NCI-H460 (cell line): ENCODE data around the gene KRTAP4-2. TPM values are rescaled to one million over a fixed set of nuclear protein-coding genes. Genes with fewer than 3 reads are reported as not detected.
"Not testable (repeated sequence)": the region's sequence is repeated elsewhere in the genome, so short reads cannot be mapped to it uniquely, and the experiment has no call there.

Experiments used
- DNase-seq: peaks from one replicate; pipeline ENCODE4 v3.0.0-alpha.2; 2016; ENCODE audit warnings: low read depth; ENCODE audit errors: extremely low read depth
- total RNA-seq: library from RNA; depleted of rRNA; stranded (reverse); fragments of >200 nt; shearing (Covaris generic); gene quantifications from 2 replicates; pipeline ENCODE4 v1.2.3, GENCODE V29; 2014

Gene KRTAP4-2
- total RNA-seq, 1 experiment from 2014 or later = not detected

GRCh38 chr17:41167561-41167960 lies 10.5 kb downstream of the KRTAP4-2 start:
- DNase-seq = no peak

- no peak for DNase-seq
Observed at GRCh38 chr17:41163828-41164227, 14.2 kb downstream of the KRTAP4-2 start.

- no peak for DNase-seq
Observed at GRCh38 chr17:41160648-41161047, 17.4 kb downstream of the KRTAP4-2 start, which contains the start of gene KRTAP4-4. Gene KRTAP4-4, minus strand, starts transcription at chr17:41160748. Its CDS starts 57 bp downstream, at chr17:41160691.

GRCh38 chr17:41160190-41160589 lies 17.8 kb downstream of the KRTAP4-2 start:
- DNase-seq = not testable (repeated sequence)

- DNase-seq = no peak
Observed at GRCh38 chr17:41153856-41154255, 24.2 kb downstream of the KRTAP4-2 start.

GRCh38 chr17:41151525-41151924 lies 26.5 kb downstream of the KRTAP4-2 start:
- DNase-seq = no peak

GRCh38 chr17:41150026-41150425 lies 28.0 kb downstream of the KRTAP4-2 start:
- DNase-seq = no peak

GRCh38 chr17:41149652-41149985 lies 28.4 kb downstream of the KRTAP4-2 start, which contains the start of gene KRTAP4-5:
Gene KRTAP4-5, minus strand, starts transcription at chr17:41149825. Its CDS starts 58 bp downstream, at chr17:41149767.
- no peak for DNase-seq

- DNase-seq = not testable (repeated sequence)
Observed at GRCh38 chr17:41148971-41149651, 28.9 kb downstream of the KRTAP4-2 start.

- no peak for DNase-seq
Observed at GRCh38 chr17:41147531-41148204, 30.4 kb downstream of the KRTAP4-2 start.

GRCh38 chr17:41145261-41145660 lies 32.8 kb downstream of the KRTAP4-2 start:
- no peak for DNase-seq

GRCh38 chr17:41144846-41145245 lies 33.2 kb downstream of the KRTAP4-2 start:
- DNase-seq = no peak

- DNase-seq = no peak
Observed at GRCh38 chr17:41141361-41141760, 36.7 kb downstream of the KRTAP4-2 start.

- no peak for DNase-seq
Observed at GRCh38 chr17:41140360-41141131, 37.5 kb downstream of the KRTAP4-2 start, which contains the start of gene KRTAP4-6. Gene KRTAP4-6, minus strand, starts transcription at chr17:41140544. Its CDS starts 57 bp downstream, at chr17:41140487.

- not testable (repeated sequence) for DNase-seq
Observed at GRCh38 chr17:41139865-41140264, 38.2 kb downstream of the KRTAP4-2 start.

- DNase-seq = no peak
Observed at GRCh38 chr17:41133880-41134735, 43.9 kb downstream of the KRTAP4-2 start.

- no peak for DNase-seq
Observed at GRCh38 chr17:41131979-41132378, 46.0 kb downstream of the KRTAP4-2 start.
